GM18909 (cell line): ENCODE results near the gene RAD50.

ENCODE experiments used
- ATAC-seq: cut with Tn5 transposase; IDR thresholded peaks from one replicate; pipeline ENCODE4 v1.9.1; 2021; ENCODE audit warnings: mild to moderate bottlenecking; ENCODE audit not compliant: unreplicated experiment, poor library complexity

RAD50 gene

GRCh38 chr5:132658381-132659302 lies 101.9 kb downstream of the RAD50 start:
- no peak for ATAC-seq

- ATAC-seq: no peak
These were observed 103.1 kb downstream of the RAD50 start for GRCh38 chr5:132659598-132660493.

GRCh38 chr5:132661231-132662003 lies 104.6 kb downstream of the RAD50 start:
- no peak for ATAC-seq

- no peak for ATAC-seq
These were observed 105.2 kb downstream of the RAD50 start for GRCh38 chr5:132662004-132662401.

GRCh38 chr5:132662925-132663770 lies 106.4 kb downstream of the RAD50 start:
- ATAC-seq: peak; percentile 70

- ATAC-seq: peak; percentile 55
These were observed 107.3 kb downstream of the RAD50 start for GRCh38 chr5:132663771-132664695.

- ATAC-seq: no peak
These were observed 108.0 kb downstream of the RAD50 start for GRCh38 chr5:132664696-132665209.

- ATAC-seq: no peak
These were observed 108.8 kb downstream of the RAD50 start for GRCh38 chr5:132665574-132666080.

GRCh38 chr5:132666310-132667123 lies 109.7 kb downstream of the RAD50 start:
- no peak for ATAC-seq

- no peak for ATAC-seq
These were observed 110.5 kb downstream of the RAD50 start for GRCh38 chr5:132667309-132667708.

GRCh38 chr5:132667761-132668705 lies 111.3 kb downstream of the RAD50 start:
- ATAC-seq: no peak

- no peak for ATAC-seq
These were observed 112.1 kb downstream of the RAD50 start for GRCh38 chr5:132668706-132669454.

GRCh38 chr5:132669455-132669820 lies 112.7 kb downstream of the RAD50 start:
- no peak for ATAC-seq

- no peak for ATAC-seq
These were observed 113.4 kb downstream of the RAD50 start for GRCh38 chr5:132669966-132670882.
